ENCODE data around the gene C1orf35. TPM values are rescaled to one million over a fixed set of nuclear protein-coding genes. Genes with fewer than 3 reads are reported as not detected.

The C1orf35 gene
- total RNA-seq, 1 experiment from 2014 or later: 31.0 TPM

DNA sequence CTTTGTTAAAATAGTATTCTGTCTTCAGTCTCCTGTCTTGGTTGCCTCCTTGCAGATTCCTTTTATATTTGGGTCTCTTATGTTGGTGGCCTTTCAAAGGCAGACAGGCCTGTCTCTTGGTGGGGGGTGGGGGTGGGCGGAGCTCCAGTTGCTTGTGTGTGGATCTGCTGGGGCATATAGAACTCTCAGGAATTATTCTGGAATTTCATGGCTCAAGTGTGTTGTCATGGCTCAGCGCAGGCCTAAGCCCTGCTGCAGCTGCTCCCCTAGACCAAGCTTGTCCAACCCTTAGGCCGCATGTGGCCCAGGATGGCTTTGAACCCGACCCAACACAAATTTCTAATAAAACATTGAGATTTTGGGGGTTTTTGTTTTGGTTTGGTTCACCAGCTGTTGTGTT, 8.0 kb downstream of the C1orf35 start:
- Histone ChIP-seq H4K8ac (replicated peaks; ENCODE audit: insufficient read length, low read depth, low read length) (no peak overlapping the region), H3K27me3 (ENCODE audit: insufficient read depth, low read length) (no peaks in the 10 kb centered on the region), H4K5ac (ENCODE audit: insufficient read length, low read depth, low read length) (no peak overlapping the region), H4K20me1 (ENCODE audit: control insufficient read depth, insufficient read depth, insufficient read length) (peaks cover 2% of the 10 kb centered on the region), H2AK5ac (ENCODE audit: insufficient read length, low read length) (no peak overlapping the region), H2BK15ac (ENCODE audit: low read depth, low read length) (no peak overlapping the region), H2BK20ac (ENCODE audit: low read depth, low read length, poor library complexity, severe bottlenecking) (no peak overlapping the region), H3K14ac (ENCODE audit: insufficient read depth, low read length) (no peak overlapping the region), H3K56ac (ENCODE audit: insufficient read length, low read depth, low read length) (no peak overlapping the region), H2BK120ac (ENCODE audit: low read depth, low read length, poor library complexity, severe bottlenecking) (no peak overlapping the region), H2AFZ (ENCODE audit: low read length) (no peak overlapping the region), H3K27ac (ENCODE audit: insufficient read length, low read depth, low read length) (no peak overlapping the region), H3K4me1 (ENCODE audit: insufficient read depth, low read length) (no peaks in the 10 kb centered on the region), H3K4me2 (ENCODE audit: insufficient read depth, insufficient read length, low read length) (no peak overlapping the region), H2BK12ac (ENCODE audit: insufficient read length, low read depth, low read length) (no peak overlapping the region), H3T11ph (ENCODE audit: low read length) (no peak overlapping the region), H3K23ac (ENCODE audit: insufficient read length, low read depth, low read length) (no peak overlapping the region), H3K79me1 (ENCODE audit: insufficient read depth, low read depth, low read length, poor library complexity, severe bottlenecking) (peaks cover 14% of the 10 kb centered on the region), H3K23me2 (ENCODE audit: insufficient read length, low read depth, low read length, poor library complexity, severe bottlenecking) (no peaks in the 10 kb centered on the region), H3K9ac (ENCODE audit: extremely low read depth, insufficient read length, low read length) (no peak overlapping the region), H3K79me2 (ENCODE audit: insufficient read depth, low read length) (peaks cover 55% of the 10 kb centered on the region), H4K91ac (ENCODE audit: insufficient read length, low read depth, low read length) (no peak overlapping the region), H3K18ac (ENCODE audit: insufficient read length, low read depth, low read length) (no peak overlapping the region), H3K9me3 (ENCODE audit: control insufficient read depth, low read depth, low read length) (no peaks in the 10 kb centered on the region), H3K4ac (ENCODE audit: low read depth, low read length) (no peak overlapping the region), H2BK5ac (ENCODE audit: insufficient read length, low read length) (no peak overlapping the region)
- Mint-ChIP-seq H3K36me3 (ENCODE audit: insufficient read depth in 1 of 3, low read depth in 3 of 3) (peaks cover 45 to 64% (median 56%) of the 10 kb centered on the region in 3 experiments), H3K9me3 (peaks cover 8 to 11% of the 10 kb centered on the region in 2 experiments), H3K4me3 (no peak overlapping the region), H3K27ac (peak overlapping the region in 1 of 3 experiments; percentile 53; a peak in 2 of 7 replicates), H3K27me3 (ENCODE audit: low read depth) (no peaks in the 10 kb centered on the region), H3K4me1 (peaks cover 4 to 12% of the 10 kb centered on the region in 2 experiments; a peak in 3 of 4 replicates)
- WGBS (ENCODE audit: extremely low coverage, insufficient read length, low lambda C conversion rate): no CpG with 5 or more reads among the region's 4 CpGs
- no peak for DNase-seq
- TF ChIP-seq, protein P1, sequence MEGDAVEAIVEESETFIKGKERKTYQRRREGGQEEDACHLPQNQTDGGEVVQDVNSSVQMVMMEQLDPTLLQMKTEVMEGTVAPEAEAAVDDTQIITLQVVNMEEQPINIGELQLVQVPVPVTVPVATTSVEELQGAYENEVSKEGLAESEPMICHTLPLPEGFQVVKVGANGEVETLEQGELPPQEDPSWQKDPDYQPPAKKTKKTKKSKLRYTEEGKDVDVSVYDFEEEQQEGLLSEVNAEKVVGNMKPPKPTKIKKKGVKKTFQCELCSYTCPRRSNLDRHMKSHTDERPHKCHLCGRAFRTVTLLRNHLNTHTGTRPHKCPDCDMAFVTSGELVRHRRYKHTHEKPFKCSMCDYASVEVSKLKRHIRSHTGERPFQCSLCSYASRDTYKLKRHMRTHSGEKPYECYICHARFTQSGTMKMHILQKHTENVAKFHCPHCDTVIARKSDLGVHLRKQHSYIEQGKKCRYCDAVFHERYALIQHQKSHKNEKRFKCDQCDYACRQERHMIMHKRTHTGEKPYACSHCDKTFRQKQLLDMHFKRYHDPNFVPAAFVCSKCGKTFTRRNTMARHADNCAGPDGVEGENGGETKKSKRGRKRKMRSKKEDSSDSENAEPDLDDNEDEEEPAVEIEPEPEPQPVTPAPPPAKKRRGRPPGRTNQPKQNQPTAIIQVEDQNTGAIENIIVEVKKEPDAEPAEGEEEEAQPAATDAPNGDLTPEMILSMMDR (conservative IDR thresholded peaks at IDR 0.05): no peak
